ENCODE measurements around the gene NWD2. TPM values are rescaled to one million over a fixed set of nuclear protein-coding genes. Genes with fewer than 3 reads are reported as not detected.

Gene NWD2
- total RNA-seq, 4 donors from 2014 or later: 0.16 to 2.1 (median 0.61) TPM

DNA sequence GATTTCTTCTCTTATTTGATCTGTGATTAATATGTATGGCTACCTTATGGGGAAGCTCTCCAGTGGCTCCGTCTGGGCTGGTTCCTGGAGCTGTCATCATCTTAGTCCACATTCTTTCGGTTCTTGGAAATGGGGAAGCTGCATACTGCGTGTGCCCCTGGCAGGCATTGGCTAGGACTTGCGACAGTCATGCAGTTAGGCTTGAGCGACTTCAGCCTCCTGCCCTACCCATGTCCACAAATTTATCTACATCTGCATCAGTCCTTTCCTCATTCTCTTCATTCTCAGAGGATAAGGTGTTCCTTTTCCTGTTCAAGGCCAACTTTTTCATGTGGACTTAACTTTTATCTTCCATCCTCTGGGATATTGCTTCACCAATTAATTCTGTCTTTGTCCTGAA is 227.4 kb downstream of the NWD2 start:
- WGBS: 58% methylated on average over 5 of the region's 5 CpGs
- TF ChIP-seq EP300 (IDR thresholded peaks at IDR 0.05) (no peak), POLR2A (IDR thresholded peaks at IDR 0.05) (no peak), POLR2AphosphoS5 (IDR thresholded peaks at IDR 0.05) (no peak), CTCF (IDR thresholded peaks at IDR 0.05) (no peak)
- H3K27ac ChIP-seq: no peak overlapping the region
- H3K27me3 ChIP-seq: peaks cover 7% of the 10 kb centered on the region
- no peaks in the 10 kb centered on the region for H3K9me3 ChIP-seq
- no peaks in the 10 kb centered on the region for H3K36me3 ChIP-seq
- no peak overlapping the region for H3K4me3 ChIP-seq
- H3K4me1 ChIP-seq: no peaks in the 10 kb centered on the region
- no peak for DNase-seq (ENCODE audit: low spot score in 2 of 2)

- no peak for DNase-seq (ENCODE audit: low spot score in 2 of 2)
- no peak overlapping the region for H3K4me3 ChIP-seq
- no peaks in the 10 kb centered on the region for H3K4me1 ChIP-seq
- no peak overlapping the region for H3K27ac ChIP-seq
- no peaks in the 10 kb centered on the region for H3K9me3 ChIP-seq
- TF ChIP-seq CTCF (IDR thresholded peaks at IDR 0.05) (no peak), POLR2AphosphoS5 (IDR thresholded peaks at IDR 0.05) (no peak), EP300 (IDR thresholded peaks at IDR 0.05) (no peak), POLR2A (IDR thresholded peaks at IDR 0.05) (no peak)
- no peaks in the 10 kb centered on the region for H3K36me3 ChIP-seq
- peaks cover 7% of the 10 kb centered on the region for H3K27me3 ChIP-seq
- WGBS: 94% methylated on average over 2 of the region's 2 CpGs
These were observed 229.3 kb downstream of the NWD2 start for GRCh38 chr4:37473807-37474206.

DNA sequence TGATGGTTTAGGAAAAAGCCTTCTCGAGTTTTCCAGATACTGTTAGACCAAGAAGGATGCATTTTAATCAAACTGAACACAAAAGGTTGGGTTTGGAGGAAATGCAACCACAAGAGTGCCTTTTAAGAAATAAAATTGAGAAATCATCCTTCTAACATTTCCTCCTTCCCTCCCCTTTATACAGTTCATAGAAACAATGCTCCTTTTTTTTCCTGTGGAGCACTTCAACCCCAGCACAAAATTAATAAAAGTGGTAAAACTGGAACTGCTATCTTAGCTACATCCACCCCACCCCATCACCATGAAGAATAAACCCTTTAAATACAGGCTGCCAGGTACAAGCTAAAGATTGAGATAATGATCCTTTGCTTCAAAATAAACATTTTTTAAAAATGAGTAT is 230.5 kb downstream of the NWD2 start:
- no peaks in the 10 kb centered on the region for H3K9me3 ChIP-seq

GRCh38 chr4:37475776-37476175 is 231.2 kb downstream of the NWD2 start:
- WGBS: 53% methylated on average over 1 of the region's 1 CpG
- Histone ChIP-seq H3K27me3 (peaks cover 7% of the 10 kb centered on the region), H3K4me1 (no peaks in the 10 kb centered on the region), H3K9me3 (no peaks in the 10 kb centered on the region), H3K36me3 (no peaks in the 10 kb centered on the region), H3K4me3 (no peak overlapping the region), H3K27ac (no peak overlapping the region)
- TF ChIP-seq CTCF (IDR thresholded peaks at IDR 0.05) (no peak), POLR2A (IDR thresholded peaks at IDR 0.05) (no peak), EP300 (IDR thresholded peaks at IDR 0.05) (no peak), POLR2AphosphoS5 (IDR thresholded peaks at IDR 0.05) (no peak)
- no peak for DNase-seq (ENCODE audit: low spot score in 2 of 2)

More for the DNA sequence above, 230.5 kb downstream of the NWD2 start:
- Histone ChIP-seq H3K27ac (no peak overlapping the region), H3K4me1 (no peaks in the 10 kb centered on the region), H3K27me3 (peaks cover 7% of the 10 kb centered on the region), H3K4me3 (no peak overlapping the region), H3K36me3 (no peaks in the 10 kb centered on the region)
- TF ChIP-seq CTCF (IDR thresholded peaks at IDR 0.05) (no peak), POLR2AphosphoS5 (IDR thresholded peaks at IDR 0.05) (no peak), EP300 (IDR thresholded peaks at IDR 0.05) (no peak), POLR2A (IDR thresholded peaks at IDR 0.05) (no peak)
- no peak for DNase-seq (ENCODE audit: low spot score in 2 of 2)
- WGBS: 34% methylated on average over 1 of the region's 1 CpG

DNA sequence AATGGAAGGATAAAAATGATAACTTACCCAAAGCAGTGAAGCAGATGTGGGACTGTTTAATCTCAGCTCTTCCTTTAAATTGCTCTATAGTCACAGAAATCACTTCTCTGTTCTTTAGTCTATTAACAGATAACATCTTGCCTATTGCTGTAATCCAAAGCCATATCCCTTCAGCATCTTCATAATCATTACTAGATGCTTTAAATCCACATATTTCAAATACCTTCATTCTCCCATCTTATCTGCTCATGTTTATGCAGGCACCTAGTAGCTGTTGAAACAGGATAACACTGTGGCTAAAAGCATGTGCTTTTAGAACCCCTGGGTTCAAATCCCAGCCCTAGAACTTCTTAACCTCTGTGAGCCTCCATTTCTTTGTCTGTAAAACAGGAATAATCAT is 231.7 kb downstream of the NWD2 start:
- TF ChIP-seq CTCF (IDR thresholded peaks at IDR 0.05) (no peak), POLR2AphosphoS5 (IDR thresholded peaks at IDR 0.05) (no peak), EP300 (IDR thresholded peaks at IDR 0.05) (no peak), POLR2A (IDR thresholded peaks at IDR 0.05) (no peak)
- peaks cover 7% of the 10 kb centered on the region for H3K27me3 ChIP-seq
- no peak for DNase-seq (ENCODE audit: low spot score in 2 of 2)
- no peaks in the 10 kb centered on the region for H3K36me3 ChIP-seq
- no peak overlapping the region for H3K27ac ChIP-seq
- H3K4me3 ChIP-seq: no peak overlapping the region
- H3K4me1 ChIP-seq: no peaks in the 10 kb centered on the region
- H3K9me3 ChIP-seq: no peaks in the 10 kb centered on the region
